ENCODE data around the gene FOXP1. TPM values are rescaled to one million over a fixed set of nuclear protein-coding genes. Genes with fewer than 3 reads are reported as not detected.

Gene FOXP1
- total RNA-seq, 1 donor from 2014 or later, result 27.3 TPM

DNA sequence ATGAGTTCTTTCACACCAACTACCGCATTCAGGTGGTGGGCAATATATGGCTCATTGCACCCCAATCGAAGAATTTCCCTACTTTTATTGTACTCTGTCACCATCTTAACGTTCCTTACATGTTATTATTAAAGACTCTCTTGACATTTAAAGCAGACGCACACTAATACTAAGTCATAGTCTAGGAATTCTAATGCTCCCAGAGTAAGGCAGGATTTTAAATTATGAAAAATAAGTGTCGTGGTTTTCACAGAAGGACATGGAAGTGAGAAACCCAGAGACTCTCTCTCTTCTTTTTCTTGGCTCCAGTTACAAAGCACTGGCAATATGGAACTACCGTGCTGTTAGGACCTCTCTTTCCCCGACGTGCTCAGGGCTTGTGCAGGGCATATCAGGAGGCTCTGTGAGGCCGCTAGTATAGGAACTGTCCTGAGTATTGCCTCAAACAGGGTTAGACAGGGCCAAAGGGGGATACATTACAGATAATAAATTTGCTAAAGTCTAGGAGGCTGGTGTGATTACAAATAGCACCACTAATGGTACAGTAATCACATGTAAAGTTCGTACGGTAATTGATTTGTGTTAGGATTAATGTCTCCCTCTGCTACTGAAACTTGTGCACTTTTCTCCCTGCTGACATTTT, 590.8 kb downstream of the FOXP1 start:
- Histone ChIP-seq H3K27ac (no peak overlapping the region), H3K4me1 (no peaks in the 10 kb centered on the region), H3K27me3 (no peaks in the 10 kb centered on the region), H3K4me2 (no peak overlapping the region), H3K9ac (no peak overlapping the region), H3K9me3 (ENCODE audit: low read depth) (no peaks in the 10 kb centered on the region), H3K36me3 (no peaks in the 10 kb centered on the region), H4K20me1 (ENCODE audit: low read depth) (no peaks in the 10 kb centered on the region), H3F3A (ENCODE audit: low read depth) (no peaks in the 10 kb centered on the region), H2AFZ (replicated peaks) (no peak overlapping the region), H3K79me2 (ENCODE audit: low read depth) (no peaks in the 10 kb centered on the region), H3K4me3 (no peak overlapping the region)
- Mint-ChIP-seq H3K36me3 (peaks cover 30% of the 10 kb centered on the region), H3K27me3 (ENCODE audit: insufficient read depth, low read depth) (no peaks in the 10 kb centered on the region), H3K4me1 (peaks cover 3% of the 10 kb centered on the region), H3K9me3 (no peaks in the 10 kb centered on the region), H3K4me3 (no peak overlapping the region), H3K27ac (no peak overlapping the region)
- DNase-seq (ENCODE audit: low spot score), result no peak
- TF ChIP-seq EZH2phosphoT487 (IDR thresholded peaks at IDR 0.05), result no peak
- no peak for TF ChIP-seq EZH2 (IDR thresholded peaks at IDR 0.05)
- no peak for TF ChIP-seq CTCF (IDR thresholded peaks at IDR 0.05)

DNA sequence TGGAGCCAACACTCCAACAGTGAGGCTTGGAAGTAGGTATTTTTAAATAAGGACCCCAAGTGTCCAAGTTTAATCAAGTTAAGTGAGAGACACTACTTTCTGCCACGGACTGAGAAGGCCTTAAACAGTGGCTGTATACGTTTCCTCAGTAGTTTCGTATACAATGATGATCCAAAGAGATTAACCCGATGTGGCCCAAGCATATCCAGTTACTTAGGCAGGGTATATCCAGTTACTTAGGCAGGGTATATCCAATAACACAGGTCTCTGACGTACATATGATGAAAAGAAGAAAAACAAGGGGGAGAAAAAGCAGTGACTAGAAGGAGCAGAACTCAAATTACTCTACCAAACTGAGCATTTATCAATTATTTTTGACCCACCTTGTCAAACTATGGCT, 591.4 kb downstream of the FOXP1 start:
- TF ChIP-seq CTCF (IDR thresholded peaks at IDR 0.05), result no peak
- no peak for TF ChIP-seq EZH2phosphoT487 (IDR thresholded peaks at IDR 0.05)
- TF ChIP-seq EZH2 (IDR thresholded peaks at IDR 0.05), result no peak
- Histone ChIP-seq H4K20me1 (ENCODE audit: low read depth) (no peaks in the 10 kb centered on the region), H2AFZ (replicated peaks) (no peak overlapping the region), H3K27ac (no peak overlapping the region), H3F3A (ENCODE audit: low read depth) (no peaks in the 10 kb centered on the region), H3K27me3 (no peaks in the 10 kb centered on the region), H3K36me3 (no peaks in the 10 kb centered on the region), H3K4me2 (no peak overlapping the region), H3K4me3 (no peak overlapping the region), H3K79me2 (ENCODE audit: low read depth) (no peaks in the 10 kb centered on the region), H3K9me3 (ENCODE audit: low read depth) (no peaks in the 10 kb centered on the region), H3K4me1 (no peaks in the 10 kb centered on the region), H3K9ac (no peak overlapping the region)
- Mint-ChIP-seq H3K27ac (no peak overlapping the region), H3K4me3 (no peak overlapping the region), H3K9me3 (no peaks in the 10 kb centered on the region), H3K4me1 (peaks cover 3% of the 10 kb centered on the region), H3K27me3 (ENCODE audit: insufficient read depth, low read depth) (no peaks in the 10 kb centered on the region), H3K36me3 (peaks cover 34% of the 10 kb centered on the region)
- no peak for DNase-seq (ENCODE audit: low spot score)

DNA sequence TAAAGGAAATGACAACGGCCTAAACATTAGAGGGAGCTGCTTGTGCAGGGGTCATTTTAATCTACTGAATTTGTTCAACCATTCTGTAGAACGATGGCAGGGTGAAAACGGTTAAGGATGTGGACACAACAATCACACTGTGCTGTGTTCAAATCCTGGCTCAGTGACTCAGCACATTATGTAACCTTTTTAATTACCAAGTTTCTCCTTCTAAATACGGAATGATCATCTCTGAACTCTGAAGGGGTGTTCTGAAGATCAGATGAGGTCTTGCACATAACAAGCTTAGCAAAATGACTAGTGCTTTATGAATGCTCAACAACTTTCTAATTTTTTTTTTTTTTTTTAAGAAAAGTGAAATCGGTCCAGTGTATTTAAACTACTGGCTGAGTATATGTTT, 592.8 kb downstream of the FOXP1 start:
- Histone ChIP-seq H3K4me1 (no peaks in the 10 kb centered on the region), H3K36me3 (no peaks in the 10 kb centered on the region), H3K9me3 (ENCODE audit: low read depth) (no peaks in the 10 kb centered on the region), H3K79me2 (ENCODE audit: low read depth) (no peaks in the 10 kb centered on the region), H3K27ac (no peak overlapping the region), H4K20me1 (ENCODE audit: low read depth) (no peaks in the 10 kb centered on the region), H3K9ac (no peak overlapping the region), H3K27me3 (no peaks in the 10 kb centered on the region), H3K4me2 (no peak overlapping the region), H3F3A (ENCODE audit: low read depth) (no peaks in the 10 kb centered on the region), H2AFZ (replicated peaks) (no peak overlapping the region), H3K4me3 (no peak overlapping the region)
- Mint-ChIP-seq H3K4me3 (no peak overlapping the region), H3K27ac (no peak overlapping the region), H3K9me3 (no peaks in the 10 kb centered on the region), H3K27me3 (ENCODE audit: insufficient read depth, low read depth) (no peaks in the 10 kb centered on the region), H3K36me3 (peaks cover 32% of the 10 kb centered on the region), H3K4me1 (peaks cover 3% of the 10 kb centered on the region)
- TF ChIP-seq EZH2 (IDR thresholded peaks at IDR 0.05), result no peak
- TF ChIP-seq CTCF (IDR thresholded peaks at IDR 0.05), result no peak
- TF ChIP-seq EZH2phosphoT487 (IDR thresholded peaks at IDR 0.05), result no peak
- DNase-seq (ENCODE audit: low spot score), result no peak

Measured in neural progenitor cell (in vitro differentiated cells).